GM21423 (cell line): ENCODE results near the gene TNRC6C.
"Not testable (repeated sequence)": the region's sequence is repeated elsewhere in the genome, so short reads cannot be mapped to it uniquely, and the experiment has no call there.

Source experiments
- ATAC-seq: cut with Tn5 transposase; IDR thresholded peaks from one replicate; pipeline ENCODE4 v1.9.1; 2021; ENCODE audit warnings: mild to moderate bottlenecking, moderate library complexity; ENCODE audit not compliant: unreplicated experiment

The TNRC6C gene

GRCh38 chr17:78041386-78042179, 83.1 kb downstream of the TNRC6C start:
- ATAC-seq: no peak

- no peak for ATAC-seq
Observed at GRCh38 chr17:78042542-78042941, 84.0 kb downstream of the TNRC6C start.

GRCh38 chr17:78043031-78043430, 84.5 kb downstream of the TNRC6C start:
- ATAC-seq: no peak

GRCh38 chr17:78044280-78044835, 85.9 kb downstream of the TNRC6C start:
- no peak for ATAC-seq

- ATAC-seq: no peak
Observed at GRCh38 chr17:78045316-78045715, 86.8 kb downstream of the TNRC6C start.

GRCh38 chr17:78046923-78047322, 88.4 kb downstream of the TNRC6C start:
- no peak for ATAC-seq

GRCh38 chr17:78048346-78049292, 90.1 kb downstream of the TNRC6C start:
- no peak for ATAC-seq

GRCh38 chr17:78049609-78050008, 91.1 kb downstream of the TNRC6C start:
- ATAC-seq: no peak

- ATAC-seq: no peak
Observed at GRCh38 chr17:78051186-78051972, 92.9 kb downstream of the TNRC6C start.

- ATAC-seq: no peak
Observed at GRCh38 chr17:78053777-78054468, 95.4 kb downstream of the TNRC6C start.

- ATAC-seq: no peak
Observed at GRCh38 chr17:78057113-78057740, 98.7 kb downstream of the TNRC6C start.

GRCh38 chr17:78058001-78058400, 99.5 kb downstream of the TNRC6C start:
- no peak for ATAC-seq

- no peak for ATAC-seq
Observed at GRCh38 chr17:78058581-78058980, 100.1 kb downstream of the TNRC6C start.

- ATAC-seq: no peak
Observed at GRCh38 chr17:78062596-78062995, 104.1 kb downstream of the TNRC6C start.

- ATAC-seq: no peak
Observed at GRCh38 chr17:78063489-78063888, 105.0 kb downstream of the TNRC6C start.

GRCh38 chr17:78064708-78065107, 106.2 kb downstream of the TNRC6C start:
- ATAC-seq: no peak

- ATAC-seq: not testable (repeated sequence)
Observed at GRCh38 chr17:78066976-78067375, 108.5 kb downstream of the TNRC6C start.

- ATAC-seq: no peak
Observed at GRCh38 chr17:78069695-78070094, 111.2 kb downstream of the TNRC6C start.

- ATAC-seq: no peak
Observed at GRCh38 chr17:78072961-78073360, 114.5 kb downstream of the TNRC6C start.

- ATAC-seq: no peak
Observed at GRCh38 chr17:78075011-78075410, 116.5 kb downstream of the TNRC6C start.
